GM12865 (cell line): ENCODE data around the gene LIN52.
A peak's percentile ranks its signal among the peaks of the same experiment; 100 is the strongest.

Experiments used
- DNase-seq: peaks from one replicate; pipeline ENCODE4 v3.0.0; 2010; ENCODE audit warnings: low read depth
- H3K4me3 ChIP-seq: 2 replicates; pipeline ENCODE4 v1.5.1; 2011; ENCODE audit warnings: mild to moderate bottlenecking, low read depth, low read length, control low read depth
- TF ChIP-seq, protein P1 (sequence below): IDR thresholded peaks from 2 replicates; pipeline ENCODE4 v1.5.1; 2011; ENCODE audit warnings: low read length, control low read depth, low read depth, inconsistent platforms; ENCODE audit not compliant: insufficient read depth; ENCODE audit errors: missing control alignments

The LIN52 gene

DNA sequence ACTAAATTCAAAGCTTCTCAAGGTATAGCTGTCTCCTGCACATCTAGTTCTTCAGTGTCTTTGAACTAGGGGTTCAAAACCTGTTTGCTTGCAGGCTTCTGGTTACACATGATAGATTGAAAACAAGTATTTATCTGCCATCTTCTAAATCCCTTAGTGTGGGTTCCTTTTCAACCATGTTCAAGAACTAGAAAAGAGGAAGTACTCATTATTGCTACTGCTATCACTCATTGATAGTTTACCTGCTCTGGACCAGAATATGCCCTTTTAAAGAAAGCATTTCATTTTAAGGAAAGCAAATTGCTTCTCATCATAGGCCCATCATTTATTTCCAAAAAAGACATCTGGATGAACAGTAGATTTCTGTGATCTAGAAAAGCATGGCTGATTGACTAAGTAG, 117.4 kb downstream of the LIN52 start:
- no peak overlapping the region for H3K4me3 ChIP-seq
- TF ChIP-seq, protein P1, sequence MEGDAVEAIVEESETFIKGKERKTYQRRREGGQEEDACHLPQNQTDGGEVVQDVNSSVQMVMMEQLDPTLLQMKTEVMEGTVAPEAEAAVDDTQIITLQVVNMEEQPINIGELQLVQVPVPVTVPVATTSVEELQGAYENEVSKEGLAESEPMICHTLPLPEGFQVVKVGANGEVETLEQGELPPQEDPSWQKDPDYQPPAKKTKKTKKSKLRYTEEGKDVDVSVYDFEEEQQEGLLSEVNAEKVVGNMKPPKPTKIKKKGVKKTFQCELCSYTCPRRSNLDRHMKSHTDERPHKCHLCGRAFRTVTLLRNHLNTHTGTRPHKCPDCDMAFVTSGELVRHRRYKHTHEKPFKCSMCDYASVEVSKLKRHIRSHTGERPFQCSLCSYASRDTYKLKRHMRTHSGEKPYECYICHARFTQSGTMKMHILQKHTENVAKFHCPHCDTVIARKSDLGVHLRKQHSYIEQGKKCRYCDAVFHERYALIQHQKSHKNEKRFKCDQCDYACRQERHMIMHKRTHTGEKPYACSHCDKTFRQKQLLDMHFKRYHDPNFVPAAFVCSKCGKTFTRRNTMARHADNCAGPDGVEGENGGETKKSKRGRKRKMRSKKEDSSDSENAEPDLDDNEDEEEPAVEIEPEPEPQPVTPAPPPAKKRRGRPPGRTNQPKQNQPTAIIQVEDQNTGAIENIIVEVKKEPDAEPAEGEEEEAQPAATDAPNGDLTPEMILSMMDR: no peak
- DNase-seq: no peak

DNA sequence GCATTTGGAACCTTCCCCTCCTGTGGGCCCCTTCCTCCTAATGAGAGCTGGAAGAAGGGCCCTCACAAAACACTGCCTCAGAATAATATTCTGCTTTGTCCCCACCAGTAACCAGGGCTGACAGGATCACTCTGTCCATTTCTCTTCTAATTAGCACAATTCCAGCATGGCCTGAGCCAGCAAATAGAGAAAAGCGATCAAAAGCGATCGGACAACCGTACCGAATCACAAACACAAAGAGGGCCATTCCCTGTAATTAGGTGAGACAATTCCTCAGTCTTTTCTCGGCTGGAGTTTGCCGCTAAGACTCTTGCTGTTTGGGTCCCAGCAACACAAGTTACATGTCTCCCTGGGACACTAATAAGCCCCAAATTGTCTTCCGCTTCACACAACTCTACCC, 118.9 kb downstream of the LIN52 start:
- no peak overlapping the region for H3K4me3 ChIP-seq
- DNase-seq: no peak
- TF ChIP-seq, protein P1: no peak

DNA sequence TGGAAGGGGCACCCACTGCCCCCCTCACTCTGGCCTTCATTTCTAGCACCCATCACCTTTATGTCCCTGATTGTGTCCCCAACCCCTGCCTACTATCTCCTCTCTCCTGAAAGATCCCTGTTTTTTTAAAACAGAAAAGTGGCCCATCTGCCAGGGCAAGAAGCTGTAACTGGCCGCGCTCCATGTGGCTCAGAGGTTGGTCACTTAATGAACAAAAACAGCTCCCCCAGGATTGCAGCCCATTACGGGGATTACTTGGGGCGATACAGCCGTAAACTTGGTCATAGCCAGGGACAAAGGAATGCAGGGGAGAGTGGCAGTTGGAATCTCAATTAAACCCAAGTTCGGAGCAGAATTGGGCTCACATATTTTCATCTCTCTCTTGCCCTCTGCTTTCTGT, 119.7 kb downstream of the LIN52 start:
- no peak for DNase-seq
- H3K4me3 ChIP-seq: no peak overlapping the region
- TF ChIP-seq, protein P1: no peak

DNA sequence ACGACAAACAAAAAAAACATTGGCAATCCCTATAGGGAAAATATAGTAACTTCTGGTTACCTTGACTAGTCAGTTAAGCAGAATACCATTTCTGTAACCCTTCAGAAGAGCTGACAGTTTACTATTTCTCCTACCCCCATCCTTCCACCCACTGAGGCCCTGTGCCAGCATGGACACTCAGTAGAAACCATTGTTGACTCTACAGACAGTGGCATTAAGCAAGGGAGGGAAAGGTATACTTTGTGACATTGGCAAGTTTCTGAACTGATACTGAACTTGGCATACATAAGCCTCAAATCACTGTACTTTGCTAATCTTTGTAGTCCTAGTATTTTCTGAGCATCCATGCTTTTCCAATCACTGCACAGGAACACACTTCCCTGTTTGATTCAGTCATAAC, 121.1 kb downstream of the LIN52 start:
- TF ChIP-seq, protein P1: no peak
- H3K4me3 ChIP-seq: no peak overlapping the region
- DNase-seq: no peak

DNA sequence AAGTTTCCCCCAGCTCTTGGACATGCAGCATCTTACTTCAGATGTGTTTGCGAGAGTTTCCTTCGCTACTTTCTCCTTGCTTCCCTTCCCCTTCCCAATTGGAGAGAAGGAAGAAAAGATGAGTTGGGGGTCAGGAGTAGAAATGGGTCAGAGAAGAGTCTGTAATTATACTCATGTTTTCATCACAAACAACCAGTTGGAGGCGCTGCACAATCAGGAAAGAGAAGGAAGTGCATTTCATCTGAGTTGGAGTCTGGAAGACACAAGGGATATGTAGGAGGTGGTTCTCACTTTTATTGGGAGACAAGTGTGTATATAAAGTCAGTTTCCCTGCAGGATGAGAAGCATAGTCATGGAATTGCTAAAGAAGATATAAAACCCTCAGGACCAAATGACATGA, 123.2 kb downstream of the LIN52 start:
- no peak for DNase-seq
- H3K4me3 ChIP-seq: no peak overlapping the region
- TF ChIP-seq, protein P1: peak; percentile 11

DNA sequence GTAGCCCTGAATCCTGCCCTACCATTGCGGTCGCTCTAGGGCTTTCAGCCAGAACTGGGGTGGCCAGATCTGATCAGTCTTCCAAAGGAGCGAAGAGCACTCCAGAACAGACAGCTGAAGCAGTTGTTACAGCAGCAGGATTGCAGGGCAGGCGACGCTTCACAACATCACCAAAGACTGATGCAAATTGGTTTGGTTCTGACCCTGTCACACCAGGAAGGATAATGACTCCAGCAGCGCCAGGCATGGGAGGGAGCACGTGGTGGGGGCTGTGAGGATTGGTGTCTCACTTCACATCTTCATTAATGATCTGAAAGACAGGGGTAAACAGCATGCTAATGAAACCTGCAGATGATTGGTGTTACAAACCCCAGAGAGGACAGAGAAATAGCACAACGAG, 123.9 kb downstream of the LIN52 start:
- no peak overlapping the region for H3K4me3 ChIP-seq
- TF ChIP-seq, protein P1: no peak
- no peak for DNase-seq

DNA sequence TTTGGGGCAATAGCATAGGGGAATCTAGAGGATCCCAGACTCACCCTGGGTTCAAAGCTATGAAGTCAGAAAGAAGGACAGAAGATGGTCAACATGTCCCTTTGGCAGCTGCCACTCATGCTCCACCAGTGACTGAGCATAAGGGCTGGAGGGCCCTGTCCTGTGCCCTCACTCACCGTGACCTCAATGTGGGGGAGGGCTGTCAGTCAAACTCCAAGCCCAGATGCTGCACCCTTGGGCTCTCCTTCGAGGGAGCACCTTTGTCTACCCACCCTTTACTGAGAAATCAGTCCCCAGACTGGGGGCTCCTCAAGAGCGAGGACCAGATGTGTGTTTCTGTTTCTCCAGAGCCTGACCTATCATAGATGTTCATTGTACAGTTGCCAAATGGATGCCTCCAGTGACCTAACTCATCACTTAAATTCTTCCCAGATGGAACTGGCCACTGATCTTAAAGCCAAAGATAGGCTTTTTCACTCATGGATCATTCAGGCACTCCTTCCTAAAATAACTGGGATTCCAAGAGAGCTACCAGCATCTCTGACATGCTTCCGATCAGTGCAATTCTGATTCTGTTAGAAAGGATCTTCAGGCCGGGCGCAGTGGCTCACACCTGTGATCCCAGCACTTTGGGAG, 127.3 kb downstream of the LIN52 start:
- TF ChIP-seq, protein P1: no peak
- DNase-seq: no peak

More for the DNA sequence above, 127.3 kb downstream of the LIN52 start:
- H3K4me3 ChIP-seq: no peak overlapping the region
